Activated CD4-positive, CD25-positive, alpha-beta regulatory T cell (primary cell): ENCODE results near the gene CLIP2.
A peak's percentile ranks its signal among the peaks of the same experiment; 100 is the strongest.
"Not testable (repeated sequence)": the region's sequence is repeated elsewhere in the genome, so short reads cannot be mapped to it uniquely, and the experiment has no call there.

Experiments used
- DNase-seq, 4 experiments: peaks; one replicate each; lab custom pipeline; 2025; lab: John Stamatoyannopoulos, UW

The CLIP2 gene

DNA sequence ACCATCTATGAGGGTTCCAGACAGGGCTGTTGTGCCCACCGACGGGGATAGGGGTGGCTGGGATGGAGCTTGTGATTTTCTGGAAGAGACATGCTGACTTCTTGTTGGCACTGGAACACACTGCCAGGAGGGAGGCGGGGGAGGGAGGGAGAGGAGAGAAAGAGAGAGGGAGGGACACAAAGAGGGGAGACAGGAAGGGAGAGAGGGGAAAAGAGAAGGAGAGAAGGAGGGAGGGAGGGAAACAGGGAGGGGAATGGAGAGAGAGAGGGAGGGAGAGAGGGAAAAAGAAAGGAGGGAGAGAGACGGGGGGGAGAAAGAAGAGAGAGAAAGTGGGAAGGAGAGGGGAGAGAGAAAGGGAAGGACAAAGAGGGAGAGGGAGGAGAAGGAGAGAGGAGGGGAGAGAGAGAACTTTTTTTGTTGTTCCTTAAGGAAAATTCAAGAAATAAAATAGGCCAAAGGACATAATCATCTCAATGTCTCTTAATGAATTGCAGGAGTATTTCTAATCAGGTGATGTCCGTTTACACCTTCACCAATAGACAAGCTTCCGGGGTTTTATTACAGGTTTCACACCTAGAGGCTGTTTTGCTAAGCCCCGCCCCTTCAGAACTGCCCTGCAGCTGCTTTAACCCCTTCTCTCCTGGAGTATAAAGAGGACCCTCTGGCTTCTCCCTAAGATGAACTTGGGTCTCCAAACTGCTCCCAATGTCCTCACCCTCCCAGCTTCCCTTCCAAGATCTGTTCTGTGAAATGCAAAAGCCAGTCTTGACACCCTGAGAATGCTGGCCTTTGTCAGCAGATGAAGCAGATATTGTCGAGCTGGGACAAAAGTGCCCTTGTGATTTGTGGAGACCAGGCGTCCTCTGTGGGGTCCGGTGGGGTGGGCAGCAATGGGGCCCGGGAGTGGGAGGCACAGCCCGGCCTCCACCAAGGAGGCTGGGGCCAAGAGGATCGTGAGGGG lies 82.5 kb downstream of the CLIP2 start:
- DNase-seq, result no peak

DNA sequence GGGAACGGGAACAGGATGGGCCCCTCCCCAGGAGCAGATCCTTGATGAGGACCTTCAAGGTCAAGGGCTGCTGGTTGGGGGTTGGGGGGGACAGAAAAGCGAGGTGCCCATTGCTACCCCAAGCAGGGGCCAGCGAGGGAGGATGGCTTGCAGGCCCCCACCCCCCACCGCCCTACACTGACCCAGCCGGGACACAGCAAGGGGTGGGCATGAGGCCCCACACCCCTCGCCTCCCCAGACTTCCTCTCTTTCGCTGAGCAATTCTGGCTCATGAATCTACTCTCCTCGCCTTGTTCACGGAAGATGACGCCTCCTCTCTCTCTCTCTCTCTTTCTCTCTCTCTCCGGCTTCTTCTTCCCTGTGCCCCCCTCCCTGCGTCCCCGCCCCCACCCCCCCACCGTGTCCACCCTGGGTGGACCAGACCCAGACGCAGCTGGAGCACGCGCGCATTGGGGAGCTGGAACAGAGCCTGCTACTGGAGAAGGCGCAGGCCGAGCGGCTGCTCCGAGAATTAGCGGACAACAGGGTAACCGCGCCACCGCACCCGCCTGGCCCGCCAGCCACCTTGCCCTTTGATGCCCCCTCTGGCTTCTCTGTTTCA lies 83.4 kb downstream of the CLIP2 start:
- DNase-seq, result no peak

DNA sequence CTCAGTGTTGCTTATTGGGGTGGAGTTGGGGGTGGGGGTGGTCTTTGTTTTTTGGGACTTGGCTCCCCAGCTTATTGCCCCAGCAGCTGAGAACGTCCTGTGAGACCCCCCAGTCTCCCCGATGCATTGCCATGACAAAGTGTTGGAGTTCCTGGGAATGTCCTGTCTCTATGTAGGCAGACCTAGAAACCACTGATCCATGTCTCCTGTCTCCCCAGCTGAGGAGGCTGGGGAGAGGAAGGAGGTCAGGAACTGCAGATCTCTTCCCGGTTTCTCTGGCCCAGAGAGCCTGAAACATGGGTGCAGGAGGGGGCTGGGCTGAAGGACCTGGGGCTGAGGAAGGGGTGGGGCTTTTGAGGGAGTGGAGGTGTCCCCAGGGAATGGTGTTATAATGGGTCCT lies 84.3 kb downstream of the CLIP2 start:
- no peak for DNase-seq

GRCh38 chr7:74375726-74376220 lies 86.6 kb downstream of the CLIP2 start:
- no peak for DNase-seq

DNA sequence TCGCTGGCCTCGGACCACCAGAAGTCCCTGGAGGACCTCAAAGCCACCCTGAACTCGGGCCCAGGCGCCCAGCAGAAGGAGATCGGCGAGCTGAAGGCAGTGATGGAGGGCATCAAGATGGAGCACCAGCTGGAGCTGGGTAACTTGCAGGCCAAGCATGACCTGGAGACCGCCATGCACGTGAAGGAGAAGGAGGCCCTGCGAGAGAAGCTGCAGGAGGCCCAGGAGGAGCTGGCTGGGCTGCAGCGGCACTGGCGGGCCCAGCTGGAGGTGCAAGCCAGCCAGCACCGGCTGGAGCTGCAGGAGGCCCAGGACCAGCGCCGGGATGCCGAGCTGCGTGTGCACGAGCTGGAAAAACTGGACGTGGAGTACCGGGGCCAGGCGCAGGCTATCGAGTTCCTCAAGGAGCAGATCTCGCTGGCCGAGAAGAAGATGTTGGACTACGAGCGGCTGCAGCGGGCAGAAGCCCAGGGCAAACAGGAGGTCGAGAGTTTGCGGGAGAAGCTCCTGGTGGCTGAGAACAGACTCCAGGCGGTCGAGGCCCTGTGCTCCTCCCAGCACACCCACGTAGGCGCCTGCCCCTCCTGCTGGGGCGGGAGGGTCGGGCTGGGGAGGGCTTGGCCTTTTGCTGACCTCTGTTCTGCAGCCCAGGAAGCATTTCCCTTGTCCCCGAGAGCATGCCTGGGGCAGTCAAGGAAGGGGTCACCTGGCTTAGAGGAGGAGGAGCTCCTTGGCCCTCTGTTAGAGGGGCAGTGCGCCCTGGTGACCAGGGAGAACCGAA lies 87.2 kb downstream of the CLIP2 start:
- no peak for DNase-seq

DNA sequence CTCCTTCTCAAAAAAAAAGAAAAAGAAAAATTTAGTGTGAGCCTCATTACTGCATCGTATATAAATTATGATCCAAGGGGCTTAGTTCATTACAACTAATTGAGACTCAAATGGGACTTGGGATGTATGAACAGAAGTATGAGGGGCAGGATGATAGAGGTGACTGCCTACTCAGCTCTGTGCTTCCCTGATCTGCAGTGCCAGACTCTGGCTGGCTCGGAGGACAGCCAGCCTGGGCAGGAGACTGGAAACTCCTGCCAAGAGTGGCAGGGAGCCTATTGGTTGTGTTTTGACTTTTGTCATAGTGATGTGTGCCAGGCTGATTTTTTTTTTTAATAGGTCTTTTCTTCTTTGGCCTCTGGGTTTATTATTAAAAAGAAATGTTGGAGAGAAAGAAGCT lies 90.7 kb downstream of the CLIP2 start:
- no peak for DNase-seq

DNA sequence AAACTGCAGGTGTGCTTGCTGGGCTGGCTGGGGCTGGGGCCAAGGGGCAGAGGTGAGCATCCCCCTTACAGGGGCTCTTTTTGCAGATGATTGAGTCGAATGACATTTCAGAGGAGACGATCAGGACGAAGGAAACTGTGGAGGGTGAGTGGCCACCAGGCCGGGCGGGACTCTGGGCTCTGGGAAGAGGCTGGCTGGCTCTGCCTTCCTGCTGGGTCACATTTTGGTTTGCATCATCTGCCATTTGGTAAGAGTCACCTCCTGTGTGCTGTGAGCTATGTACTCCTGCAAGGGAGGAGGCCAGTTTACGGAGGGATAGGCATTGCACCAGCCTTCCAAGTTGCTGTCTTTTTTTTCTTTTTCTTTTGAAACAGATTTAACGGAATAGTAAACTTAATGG lies 91.5 kb downstream of the CLIP2 start:
- no peak for DNase-seq

DNA sequence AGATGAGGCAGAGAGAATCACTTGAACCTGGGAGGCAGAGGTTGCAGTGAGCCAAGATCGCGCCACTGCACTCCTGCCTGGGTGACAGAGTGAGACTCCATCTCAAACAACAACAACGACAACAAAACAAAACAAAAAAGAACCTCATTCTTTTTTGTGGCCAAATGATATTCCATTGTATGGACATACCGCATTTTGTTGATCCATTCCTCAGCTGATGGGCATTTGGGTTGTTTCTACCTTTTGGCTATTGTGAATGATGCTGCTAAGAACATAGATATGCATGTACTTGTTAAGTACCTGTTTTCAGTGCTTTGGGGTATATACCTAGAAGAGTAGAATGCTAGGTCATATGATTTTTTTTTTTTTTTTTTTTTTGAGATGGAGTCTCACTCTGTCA lies 94.9 kb downstream of the CLIP2 start:
- DNase-seq, result not testable (repeated sequence)

DNA sequence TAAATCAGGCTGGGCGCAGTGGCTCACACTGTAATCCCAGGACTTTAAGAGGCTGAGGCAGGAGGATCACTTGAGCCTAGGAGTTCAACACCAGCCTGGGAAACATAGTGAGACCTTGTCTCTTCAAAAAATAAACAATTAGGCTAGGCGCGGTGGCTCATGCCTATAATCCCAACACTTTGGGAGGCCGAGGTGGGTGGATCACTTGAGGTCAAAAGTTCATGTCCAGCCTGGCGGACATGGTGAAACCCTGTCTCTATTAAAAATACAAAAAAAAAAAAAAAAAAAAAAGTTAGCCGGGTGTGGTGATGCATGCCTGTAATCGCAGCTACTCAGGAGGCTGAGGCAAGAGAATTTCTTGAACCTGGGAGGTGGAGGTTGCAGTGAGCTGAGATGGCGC lies 95.6 kb downstream of the CLIP2 start:
- DNase-seq, result not testable (repeated sequence)

- no peak for DNase-seq
Observed at GRCh38 chr7:74387606-74388005, 98.4 kb downstream of the CLIP2 start.

DNA sequence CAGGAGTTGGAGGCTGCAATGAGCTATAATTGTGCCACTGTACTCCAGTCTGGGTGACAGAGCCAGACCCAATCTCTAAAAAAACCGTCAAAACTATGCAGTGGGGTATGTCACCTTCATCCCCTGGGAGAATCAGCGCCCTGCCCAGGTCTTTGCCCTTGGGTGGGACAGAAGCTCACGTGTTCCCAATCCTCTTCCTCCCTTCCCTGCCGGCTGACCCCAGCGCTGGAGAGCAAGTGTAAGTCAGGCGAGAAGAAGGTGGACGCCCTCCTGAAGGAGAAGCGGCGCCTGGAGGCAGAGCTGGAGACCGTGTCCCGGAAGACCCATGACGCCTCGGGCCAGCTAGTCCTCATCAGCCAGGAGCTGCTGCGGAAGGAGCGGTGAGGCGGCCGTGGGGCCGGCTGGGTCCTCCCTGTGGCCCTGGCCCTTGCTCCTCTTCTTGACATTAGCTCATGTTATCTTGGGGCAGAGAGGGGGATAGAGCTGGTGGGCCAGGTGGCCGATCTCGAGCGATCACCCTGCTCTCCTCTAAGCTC lies 99.7 kb downstream of the CLIP2 start:
- DNase-seq, result no peak

DNA sequence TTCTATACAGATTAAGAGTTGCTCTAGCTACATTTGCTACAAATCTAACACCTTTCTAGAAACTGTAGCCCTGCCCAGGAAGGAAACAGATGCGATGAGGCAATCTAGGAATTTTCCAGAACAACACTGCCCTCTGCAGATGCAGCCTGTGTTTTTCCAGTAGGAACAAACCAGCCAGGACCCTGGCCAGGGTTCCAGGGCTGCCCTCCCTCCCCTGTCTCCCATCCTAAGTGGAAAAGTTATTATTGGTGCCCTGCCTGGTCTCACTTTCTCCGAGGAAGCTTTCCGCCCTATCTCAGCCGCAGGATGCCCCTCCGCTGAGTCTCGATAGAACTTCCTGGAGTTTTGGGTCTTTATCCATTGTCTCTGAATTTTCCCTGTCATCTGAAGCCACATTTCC lies 104.5 kb downstream of the CLIP2 start:
- not testable (repeated sequence) for DNase-seq

- not testable (repeated sequence) for DNase-seq
Observed at GRCh38 chr7:74394601-74395000, 105.4 kb downstream of the CLIP2 start.

GRCh38 chr7:74395745-74396311 lies 106.6 kb downstream of the CLIP2 start:
- DNase-seq, result no peak

- DNase-seq, result no peak
Observed at GRCh38 chr7:74396993-74397392, 107.8 kb downstream of the CLIP2 start.

DNA sequence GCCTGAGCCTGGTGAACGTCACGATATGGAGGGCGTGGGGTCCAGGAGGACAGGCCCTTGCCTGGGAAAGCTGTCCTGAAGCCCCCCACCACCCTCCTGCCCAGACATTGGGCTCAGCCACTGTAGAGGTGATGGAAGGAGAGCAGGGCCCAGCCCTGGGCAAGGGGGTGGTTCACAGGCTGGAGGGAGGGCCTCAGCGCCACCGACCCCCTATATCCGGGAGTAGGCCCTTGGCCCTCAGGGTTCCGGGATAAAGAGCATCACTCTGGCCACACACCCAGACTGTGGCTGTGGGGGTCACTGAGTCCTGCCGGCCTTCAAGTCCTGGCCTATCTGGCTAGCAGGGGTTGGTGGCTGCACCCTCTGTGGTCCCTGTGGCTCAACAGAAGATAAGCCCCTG lies 109.2 kb downstream of the CLIP2 start:
- no peak for DNase-seq

GRCh38 chr7:74399006-74399405 lies 109.8 kb downstream of the CLIP2 start:
- no peak for DNase-seq

GRCh38 chr7:74400420-74401136 lies 111.4 kb downstream of the CLIP2 start:
- DNase-seq, result no peak

DNA sequence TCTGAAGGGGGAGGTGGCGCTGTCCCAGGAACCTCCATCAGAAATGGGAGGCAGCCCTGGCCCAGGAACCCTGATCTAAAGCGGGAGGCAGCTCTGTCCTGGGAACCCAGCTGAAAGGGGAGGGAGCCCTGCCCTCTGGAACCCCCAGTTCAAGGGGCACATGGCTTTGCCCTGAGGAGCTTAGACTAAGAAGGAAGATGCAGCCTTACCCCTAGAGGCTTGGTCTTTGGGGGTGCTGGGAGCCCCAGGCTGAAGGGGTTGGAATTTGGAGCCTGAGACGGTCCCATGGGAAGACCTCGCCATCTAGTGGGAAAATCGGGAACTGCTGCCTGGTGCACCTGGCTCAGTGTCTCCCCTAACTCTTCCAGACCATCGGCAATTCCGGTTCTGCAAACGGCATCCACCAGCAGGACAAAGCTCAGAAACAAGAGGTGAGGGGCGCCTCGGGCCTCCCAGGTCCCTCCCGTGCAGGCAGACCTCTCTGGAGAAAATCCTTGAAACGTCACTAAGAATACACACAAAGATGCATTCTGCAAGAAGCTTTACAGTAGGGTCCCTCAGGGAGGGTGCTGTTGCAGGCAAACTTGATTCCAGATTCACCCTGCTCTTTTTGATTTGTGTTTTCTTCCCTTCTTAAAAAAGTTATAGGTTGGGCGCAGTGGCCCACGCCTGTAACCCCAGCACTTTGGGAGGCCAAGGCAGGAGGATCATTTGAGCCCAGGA lies 112.1 kb downstream of the CLIP2 start:
- DNase-seq, result peak; percentile 44 to 74 (median 52)

DNA sequence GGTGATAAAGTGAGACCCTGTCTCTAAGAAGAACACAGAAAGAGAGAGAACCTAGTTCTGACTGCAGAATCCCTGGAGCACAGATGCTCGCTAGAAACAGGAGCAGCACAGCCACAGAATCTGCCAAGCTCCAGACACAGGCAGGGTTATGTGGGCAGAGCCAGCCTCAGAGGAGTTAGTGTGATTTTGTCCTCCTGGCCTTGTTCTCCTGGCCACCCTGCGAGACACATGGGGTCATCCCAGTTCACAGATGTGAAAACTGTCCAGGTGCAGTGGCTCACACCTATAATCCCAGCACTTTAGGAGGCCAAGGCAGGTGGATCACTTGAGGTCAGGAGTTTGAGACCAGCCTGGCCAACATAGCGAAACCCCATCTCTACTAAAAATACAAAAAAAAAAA lies 113.5 kb downstream of the CLIP2 start:
- DNase-seq, result not testable (repeated sequence)
